WTC11 (cell line): ENCODE data around the gene COX8C.

Experiments used
- CREB1 ChIP-seq: sonication (generic); formaldehyde crosslinking; IDR thresholded peaks from 2 replicates; pipeline ENCODE4 v1.8.0; 2023; ENCODE audit warnings: mild to moderate bottlenecking, missing genetic modification reagents
- JUN ChIP-seq: sonication (generic); formaldehyde crosslinking; IDR thresholded peaks from 2 replicates; pipeline ENCODE4 v1.8.0; 2023; ENCODE audit warnings: mild to moderate bottlenecking, missing genetic modification reagents
- KAT7 ChIP-seq: sonication (generic); formaldehyde crosslinking; IDR thresholded peaks from 2 replicates; pipeline ENCODE4 v1.8.1; 2023; ENCODE audit warnings: missing genetic modification reagents, mild to moderate bottlenecking, borderline replicate concordance
- MXD4 ChIP-seq: fragments of 250-450 bp; sonication (Bioruptor Pico); IDR thresholded peaks from 2 replicates; pipeline ENCODE4 v1.8.0; 2021; ENCODE audit warnings: mild to moderate bottlenecking, moderate library complexity, borderline replicate concordance
- SOX15 ChIP-seq: fragments of 250-450 bp; sonication (Bioruptor Pico); IDR thresholded peaks from 2 replicates; pipeline ENCODE4 v1.9.0; 2021; ENCODE audit warnings: mild to moderate bottlenecking
- SP1 ChIP-seq: sonication (generic); formaldehyde crosslinking; conservative IDR thresholded peaks from 2 replicates; pipeline ENCODE4 v1.8.1; 2022; ENCODE audit warnings: missing genetic modification reagents
- ZBTB21 ChIP-seq: sonication (generic); formaldehyde crosslinking; IDR thresholded peaks from 2 replicates; pipeline ENCODE4 v1.8.1; 2023; ENCODE audit warnings: mild to moderate bottlenecking, missing genetic modification reagents, borderline replicate concordance
- TF ChIP-seq, protein P1 (sequence below): sonication (generic); formaldehyde crosslinking; IDR thresholded peaks from 2 replicates; pipeline ENCODE4 v1.8.1; 2023; ENCODE audit warnings: mild to moderate bottlenecking, moderate library complexity, missing genetic modification reagents
- TF ChIP-seq, protein P2 (sequence below): fragments of 200-600 bp; IDR thresholded peaks from 2 replicates; pipeline ENCODE4 v1.8.0; 2022; ENCODE audit warnings: antibody characterized with exemption
- TF ChIP-seq, protein P3 (sequence below): sonication (generic); formaldehyde crosslinking; IDR thresholded peaks from 2 replicates; pipeline ENCODE4 v1.8.0; 2022; ENCODE audit warnings: missing genetic modification reagents
- TF ChIP-seq, protein P4 (sequence below): sonication (generic); formaldehyde crosslinking; IDR thresholded peaks from 2 replicates; pipeline ENCODE4 v1.8.1; 2023; ENCODE audit warnings: mild to moderate bottlenecking, missing genetic modification reagents

DNA sequence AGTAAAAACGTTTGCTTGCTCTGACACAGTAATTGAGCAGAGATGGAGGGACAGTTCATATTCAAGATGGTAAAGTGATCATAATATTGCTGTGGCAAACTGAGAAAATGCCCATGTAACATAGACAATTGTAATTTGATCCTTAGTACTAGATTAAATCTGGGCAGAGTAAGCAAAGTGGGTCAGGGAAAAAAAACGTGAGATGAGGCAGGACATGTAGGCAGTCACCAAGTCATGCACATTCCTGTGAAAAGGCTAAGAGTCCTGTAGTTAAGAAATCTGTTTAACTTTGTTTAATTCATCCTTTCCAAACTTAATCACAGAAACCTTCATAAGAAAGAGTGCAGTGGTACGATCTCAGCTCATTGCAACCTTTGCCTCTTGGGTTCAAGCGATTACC, 30.3 kb upstream of the COX8C start:
- TF ChIP-seq, protein P1, sequence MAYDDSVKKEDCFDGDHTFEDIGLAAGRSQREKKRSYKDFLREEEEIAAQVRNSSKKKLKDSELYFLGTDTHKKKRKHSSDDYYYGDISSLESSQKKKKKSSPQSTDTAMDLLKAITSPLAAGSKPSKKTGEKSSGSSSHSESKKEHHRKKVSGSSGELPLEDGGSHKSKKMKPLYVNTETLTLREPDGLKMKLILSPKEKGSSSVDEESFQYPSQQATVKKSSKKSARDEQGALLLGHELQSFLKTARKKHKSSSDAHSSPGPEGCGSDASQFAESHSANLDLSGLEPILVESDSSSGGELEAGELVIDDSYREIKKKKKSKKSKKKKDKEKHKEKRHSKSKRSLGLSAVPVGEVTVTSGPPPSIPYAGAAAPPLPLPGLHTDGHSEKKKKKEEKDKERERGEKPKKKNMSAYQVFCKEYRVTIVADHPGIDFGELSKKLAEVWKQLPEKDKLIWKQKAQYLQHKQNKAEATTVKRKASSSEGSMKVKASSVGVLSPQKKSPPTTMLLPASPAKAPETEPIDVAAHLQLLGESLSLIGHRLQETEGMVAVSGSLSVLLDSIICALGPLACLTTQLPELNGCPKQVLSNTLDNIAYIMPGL (CRISPR knock-in tag): no peak
- TF ChIP-seq, protein P2, sequence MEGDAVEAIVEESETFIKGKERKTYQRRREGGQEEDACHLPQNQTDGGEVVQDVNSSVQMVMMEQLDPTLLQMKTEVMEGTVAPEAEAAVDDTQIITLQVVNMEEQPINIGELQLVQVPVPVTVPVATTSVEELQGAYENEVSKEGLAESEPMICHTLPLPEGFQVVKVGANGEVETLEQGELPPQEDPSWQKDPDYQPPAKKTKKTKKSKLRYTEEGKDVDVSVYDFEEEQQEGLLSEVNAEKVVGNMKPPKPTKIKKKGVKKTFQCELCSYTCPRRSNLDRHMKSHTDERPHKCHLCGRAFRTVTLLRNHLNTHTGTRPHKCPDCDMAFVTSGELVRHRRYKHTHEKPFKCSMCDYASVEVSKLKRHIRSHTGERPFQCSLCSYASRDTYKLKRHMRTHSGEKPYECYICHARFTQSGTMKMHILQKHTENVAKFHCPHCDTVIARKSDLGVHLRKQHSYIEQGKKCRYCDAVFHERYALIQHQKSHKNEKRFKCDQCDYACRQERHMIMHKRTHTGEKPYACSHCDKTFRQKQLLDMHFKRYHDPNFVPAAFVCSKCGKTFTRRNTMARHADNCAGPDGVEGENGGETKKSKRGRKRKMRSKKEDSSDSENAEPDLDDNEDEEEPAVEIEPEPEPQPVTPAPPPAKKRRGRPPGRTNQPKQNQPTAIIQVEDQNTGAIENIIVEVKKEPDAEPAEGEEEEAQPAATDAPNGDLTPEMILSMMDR: no peak
- no peak for TF ChIP-seq KAT7 (CRISPR knock-in tag)
- no peak for TF ChIP-seq CREB1 (CRISPR knock-in tag)
- TF ChIP-seq SP1 (CRISPR knock-in tag): no peak
- TF ChIP-seq, protein P3, sequence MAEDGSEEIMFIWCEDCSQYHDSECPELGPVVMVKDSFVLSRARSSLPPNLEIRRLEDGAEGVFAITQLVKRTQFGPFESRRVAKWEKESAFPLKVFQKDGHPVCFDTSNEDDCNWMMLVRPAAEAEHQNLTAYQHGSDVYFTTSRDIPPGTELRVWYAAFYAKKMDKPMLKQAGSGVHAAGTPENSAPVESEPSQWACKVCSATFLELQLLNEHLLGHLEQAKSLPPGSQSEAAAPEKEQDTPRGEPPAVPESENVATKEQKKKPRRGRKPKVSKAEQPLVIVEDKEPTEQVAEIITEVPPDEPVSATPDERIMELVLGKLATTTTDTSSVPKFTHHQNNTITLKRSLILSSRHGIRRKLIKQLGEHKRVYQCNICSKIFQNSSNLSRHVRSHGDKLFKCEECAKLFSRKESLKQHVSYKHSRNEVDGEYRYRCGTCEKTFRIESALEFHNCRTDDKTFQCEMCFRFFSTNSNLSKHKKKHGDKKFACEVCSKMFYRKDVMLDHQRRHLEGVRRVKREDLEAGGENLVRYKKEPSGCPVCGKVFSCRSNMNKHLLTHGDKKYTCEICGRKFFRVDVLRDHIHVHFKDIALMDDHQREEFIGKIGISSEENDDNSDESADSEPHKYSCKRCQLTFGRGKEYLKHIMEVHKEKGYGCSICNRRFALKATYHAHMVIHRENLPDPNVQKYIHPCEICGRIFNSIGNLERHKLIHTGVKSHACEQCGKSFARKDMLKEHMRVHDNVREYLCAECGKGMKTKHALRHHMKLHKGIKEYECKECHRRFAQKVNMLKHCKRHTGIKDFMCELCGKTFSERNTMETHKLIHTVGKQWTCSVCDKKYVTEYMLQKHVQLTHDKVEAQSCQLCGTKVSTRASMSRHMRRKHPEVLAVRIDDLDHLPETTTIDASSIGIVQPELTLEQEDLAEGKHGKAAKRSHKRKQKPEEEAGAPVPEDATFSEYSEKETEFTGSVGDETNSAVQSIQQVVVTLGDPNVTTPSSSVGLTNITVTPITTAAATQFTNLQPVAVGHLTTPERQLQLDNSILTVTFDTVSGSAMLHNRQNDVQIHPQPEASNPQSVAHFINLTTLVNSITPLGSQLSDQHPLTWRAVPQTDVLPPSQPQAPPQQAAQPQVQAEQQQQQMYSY: no peak
- no peak for TF ChIP-seq ZBTB21 (CRISPR knock-in tag)
- TF ChIP-seq SOX15 (CRISPR knock-in tag): no peak
- no peak for TF ChIP-seq MXD4 (CRISPR knock-in tag)
- TF ChIP-seq, protein P4, sequence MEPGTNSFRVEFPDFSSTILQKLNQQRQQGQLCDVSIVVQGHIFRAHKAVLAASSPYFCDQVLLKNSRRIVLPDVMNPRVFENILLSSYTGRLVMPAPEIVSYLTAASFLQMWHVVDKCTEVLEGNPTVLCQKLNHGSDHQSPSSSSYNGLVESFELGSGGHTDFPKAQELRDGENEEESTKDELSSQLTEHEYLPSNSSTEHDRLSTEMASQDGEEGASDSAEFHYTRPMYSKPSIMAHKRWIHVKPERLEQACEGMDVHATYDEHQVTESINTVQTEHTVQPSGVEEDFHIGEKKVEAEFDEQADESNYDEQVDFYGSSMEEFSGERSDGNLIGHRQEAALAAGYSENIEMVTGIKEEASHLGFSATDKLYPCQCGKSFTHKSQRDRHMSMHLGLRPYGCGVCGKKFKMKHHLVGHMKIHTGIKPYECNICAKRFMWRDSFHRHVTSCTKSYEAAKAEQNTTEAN: no peak
- TF ChIP-seq JUN: no peak
